H9 (cell line): ENCODE measurements around the gene UBE2J1. TPM values are rescaled to one million over a fixed set of nuclear protein-coding genes. Genes with fewer than 3 reads are reported as not detected.

ENCODE experiments used
- DNase-seq: peaks from one replicate; pipeline ENCODE4 v3.0.0-alpha.2; 2017
- H2AFZ ChIP-seq: one replicate; pipeline ENCODE4 v1.6.1; 2013; ENCODE audit warnings: mild to moderate bottlenecking, low read length, control low read depth, moderate library complexity
- H2AK5ac ChIP-seq: 2 replicates; pipeline ENCODE4 v1.6.1; 2013; ENCODE audit warnings: low read length, control low read depth, mixed read lengths; ENCODE audit not compliant: insufficient read length
- H2BK120ac ChIP-seq: one replicate; pipeline ENCODE4 v1.6.1; 2013; ENCODE audit warnings: low read depth, mild to moderate bottlenecking, low read length, control low read depth, inconsistent platforms; ENCODE audit not compliant: poor library complexity, severe bottlenecking
- H2BK12ac ChIP-seq: 2 replicates; pipeline ENCODE4 v1.6.1; 2013; ENCODE audit warnings: low read length, control low read depth, mixed read lengths, low read depth; ENCODE audit not compliant: insufficient read length
- H2BK15ac ChIP-seq: 2 replicates; pipeline ENCODE4 v1.6.1; 2013; ENCODE audit warnings: low read depth, low read length, control low read depth
- H2BK20ac ChIP-seq: one replicate; pipeline ENCODE4 v1.6.1; 2013; ENCODE audit warnings: low read depth, mild to moderate bottlenecking, low read length, control low read depth, inconsistent platforms; ENCODE audit not compliant: poor library complexity, severe bottlenecking
- H2BK5ac ChIP-seq: 2 replicates; pipeline ENCODE4 v1.6.1; 2013; ENCODE audit warnings: low read length, control low read depth, mixed read lengths; ENCODE audit not compliant: insufficient read length
- H3K14ac ChIP-seq: 2 replicates; pipeline ENCODE4 v1.6.1; 2013; ENCODE audit warnings: low read length, control low read depth; ENCODE audit not compliant: insufficient read depth
- H3K18ac ChIP-seq: 2 replicates; pipeline ENCODE4 v1.6.1; 2013; ENCODE audit warnings: low read depth, mild to moderate bottlenecking, mixed read lengths, low read length, control low read depth; ENCODE audit not compliant: insufficient read length
- H3K23ac ChIP-seq: 2 replicates; pipeline ENCODE4 v1.6.1; 2013; ENCODE audit warnings: low read length, control low read depth, mixed read lengths, low read depth; ENCODE audit not compliant: insufficient read length
- H3K23me2 ChIP-seq: 2 replicates; pipeline ENCODE4 v1.6.1; 2013; ENCODE audit warnings: low read depth, mild to moderate bottlenecking, mixed read lengths, low read length, control low read depth; ENCODE audit not compliant: insufficient read length, poor library complexity, severe bottlenecking
- H3K27ac ChIP-seq: 2 replicates; pipeline ENCODE4 v1.5.1; 2013; ENCODE audit warnings: low read length, control low read depth, mixed read lengths, low read depth; ENCODE audit not compliant: insufficient read length
- H3K27me3 ChIP-seq: 2 replicates; pipeline ENCODE4 v1.6.1; 2013; ENCODE audit warnings: low read length, control low read depth, inconsistent platforms; ENCODE audit not compliant: insufficient read depth
- H3K4ac ChIP-seq: 2 replicates; pipeline ENCODE4 v1.6.1; 2013; ENCODE audit warnings: low read depth, mild to moderate bottlenecking, control low read depth, inconsistent platforms, low read length, moderate library complexity
- H3K4me1 ChIP-seq: 2 replicates; pipeline ENCODE4 v1.6.1; 2013; ENCODE audit warnings: low read length, control low read depth, inconsistent platforms; ENCODE audit not compliant: insufficient read depth
- H3K4me2 ChIP-seq: 2 replicates; pipeline ENCODE4 v1.6.1; 2013; ENCODE audit warnings: low read length, control low read depth, mixed read lengths; ENCODE audit not compliant: insufficient read length, insufficient read depth
- H3K56ac ChIP-seq: 2 replicates; pipeline ENCODE4 v1.6.1; 2013; ENCODE audit warnings: low read depth, mild to moderate bottlenecking, mixed read lengths, low read length, control low read depth; ENCODE audit not compliant: insufficient read length
- H3K79me1 ChIP-seq: 2 replicates; pipeline ENCODE4 v1.6.1; 2013; ENCODE audit warnings: low read depth, mild to moderate bottlenecking, moderate library complexity, low read length, control low read depth, inconsistent platforms; ENCODE audit not compliant: insufficient read depth, poor library complexity, severe bottlenecking
- H3K79me2 ChIP-seq: 2 replicates; pipeline ENCODE4 v1.6.1; 2013; ENCODE audit warnings: low read length, control low read depth, inconsistent platforms; ENCODE audit not compliant: insufficient read depth
- H3K9ac ChIP-seq: 2 replicates; pipeline ENCODE4 v1.6.1; 2013; ENCODE audit warnings: low read length, control low read depth, mixed read lengths; ENCODE audit not compliant: insufficient read length; ENCODE audit errors: extremely low read depth
- H3K9me3 ChIP-seq: one replicate; pipeline ENCODE4 v1.6.1; 2013; ENCODE audit warnings: low read depth, low read length, inconsistent platforms; ENCODE audit not compliant: control insufficient read depth
- H3T11ph ChIP-seq: one replicate; pipeline ENCODE4 v1.6.1; 2013; ENCODE audit warnings: mild to moderate bottlenecking, low read length, control low read depth, inconsistent platforms
- H4K20me1 ChIP-seq: one replicate; pipeline ENCODE4 v1.6.1; 2013; ENCODE audit not compliant: control insufficient read depth, insufficient read length, insufficient read depth
- H4K5ac ChIP-seq: 2 replicates; pipeline ENCODE4 v1.6.1; 2013; ENCODE audit warnings: low read depth, mild to moderate bottlenecking, mixed read lengths, low read length, control low read depth; ENCODE audit not compliant: insufficient read length
- H4K8ac ChIP-seq: replicated peaks from 2 replicates; pipeline ENCODE4 v1.6.1; 2013; ENCODE audit warnings: low read length, control low read depth, mixed read lengths, low read depth; ENCODE audit not compliant: insufficient read length
- H4K91ac ChIP-seq: 2 replicates; pipeline ENCODE4 v1.6.1; 2013; ENCODE audit warnings: low read depth, mild to moderate bottlenecking, moderate library complexity, mixed read lengths, low read length, control low read depth; ENCODE audit not compliant: insufficient read length
- H3K27ac Mint-ChIP-seq, 3 experiments: 2 replicates in 2 of 3; 3 replicates in 1 of 3; pipeline ENCODE4 v1.8.0; 2020 to 2021; ENCODE audit warnings: mixed read lengths in 3 of 3, mild to moderate bottlenecking in 1 of 3, moderate library complexity in 1 of 3
- H3K27me3 Mint-ChIP-seq: 2 replicates; pipeline ENCODE4 v1.8.0; 2021; ENCODE audit warnings: low read depth, mild to moderate bottlenecking, moderate library complexity, mixed read lengths
- H3K36me3 Mint-ChIP-seq, 3 experiments: 2 replicates in 2 of 3; 3 replicates in 1 of 3; pipeline ENCODE4 v1.8.0; 2020 to 2021; ENCODE audit warnings: low read depth in 3 of 3, mixed read lengths in 3 of 3; ENCODE audit not compliant: insufficient read depth in 1 of 3
- H3K4me1 Mint-ChIP-seq, 2 experiments: 2 replicates each; pipeline ENCODE4 v1.8.0; 2020; ENCODE audit warnings: mixed read lengths in 2 of 2
- H3K4me3 Mint-ChIP-seq, 2 experiments: 2 replicates in 1 of 2; 3 replicates in 1 of 2; pipeline ENCODE4 v1.8.0; 2020 to 2021; ENCODE audit warnings: mild to moderate bottlenecking in 2 of 2, mixed read lengths in 2 of 2, moderate library complexity in 1 of 2
- H3K9me3 Mint-ChIP-seq, 2 experiments: 2 replicates in 1 of 2; 3 replicates in 1 of 2; pipeline ENCODE4 v1.8.0; 2020; ENCODE audit warnings: mild to moderate bottlenecking in 2 of 2, mixed read lengths in 2 of 2, moderate library complexity in 1 of 2
- CTCF ChIP-seq: fragments of 200-600 bp; sonication (generic); conservative IDR thresholded peaks from 3 replicates; pipeline ENCODE4 v1.8.0; 2021; ENCODE audit warnings: antibody characterized with exemption, mild to moderate bottlenecking
- WGBS: extraction: QIAGEN DNeasy Blood & Tissue Kit; methylation state at CpG from one replicate; pipeline ENCODE4 v1.1.7; 2013; ENCODE audit warnings: missing lambda C conversion rate, low lambda C conversion rate, mixed read lengths; ENCODE audit not compliant: insufficient read length; ENCODE audit errors: extremely low coverage; 5-methylcytosine and 5-hydroxymethylcytosine counted together
- total RNA-seq: library from RNA; stranded (reverse); gene quantifications from 2 replicates; pipeline ENCODE4 v1.2.1, GENCODE V29; 2021

Gene UBE2J1
- total RNA-seq, 1 experiment from 2014 or later, result 13.1 TPM

- Mint-ChIP-seq H3K27me3 (no peaks in the 10 kb centered on the region; the same call in 1 of the 2 replicates), H3K4me3 (no peak overlapping the region), H3K9me3 (no peaks in the 10 kb centered on the region; a peak in 1 of 5 replicates), H3K27ac (no peak overlapping the region), H3K36me3 (no peaks in the 10 kb centered on the region; a peak in 1 of 7 replicates), H3K4me1 (peaks cover 18 to 24% of the 10 kb centered on the region in 2 experiments)
- Histone ChIP-seq H4K20me1 (no peaks in the 10 kb centered on the region), H3T11ph (no peak overlapping the region), H3K79me1 (no peaks in the 10 kb centered on the region), H3K4me2 (no peak overlapping the region), H4K91ac (no peak overlapping the region), H2BK5ac (no peak overlapping the region), H3K9ac (no peak overlapping the region), H3K27ac (no peak overlapping the region), H2BK20ac (no peak overlapping the region), H4K5ac (no peak overlapping the region), H2BK15ac (no peak overlapping the region), H3K4ac (no peak overlapping the region), H3K14ac (no peak overlapping the region), H3K27me3 (no peaks in the 10 kb centered on the region; the same call in 1 of the 2 replicates), H3K23ac (no peak overlapping the region), H4K8ac (no peak overlapping the region), H2BK120ac (no peak overlapping the region), H2BK12ac (no peak overlapping the region), H3K56ac (no peak overlapping the region), H3K4me1 (no peaks in the 10 kb centered on the region), H3K23me2 (no peaks in the 10 kb centered on the region), H3K9me3 (no peaks in the 10 kb centered on the region), H2AFZ (no peak overlapping the region), H2AK5ac (no peak overlapping the region), H3K18ac (no peak overlapping the region), H3K79me2 (no peaks in the 10 kb centered on the region)
- WGBS, result no CpG with 5 or more reads among the region's 9 CpGs
- TF ChIP-seq CTCF, result no peak
- DNase-seq, result no peak
Observed at GRCh38 chr6:89282749-89283148, 69.8 kb downstream of the UBE2J1 start.
